NCI-H748 treated with DMSO at 0.1 percent for 48 hours (cell line): Measurements from ENCODE around the gene SLC24A3.

Source experiments
- DNase-seq: peaks from one replicate; lab custom pipeline; 2025; lab: John Stamatoyannopoulos, UW

The SLC24A3 gene

DNA sequence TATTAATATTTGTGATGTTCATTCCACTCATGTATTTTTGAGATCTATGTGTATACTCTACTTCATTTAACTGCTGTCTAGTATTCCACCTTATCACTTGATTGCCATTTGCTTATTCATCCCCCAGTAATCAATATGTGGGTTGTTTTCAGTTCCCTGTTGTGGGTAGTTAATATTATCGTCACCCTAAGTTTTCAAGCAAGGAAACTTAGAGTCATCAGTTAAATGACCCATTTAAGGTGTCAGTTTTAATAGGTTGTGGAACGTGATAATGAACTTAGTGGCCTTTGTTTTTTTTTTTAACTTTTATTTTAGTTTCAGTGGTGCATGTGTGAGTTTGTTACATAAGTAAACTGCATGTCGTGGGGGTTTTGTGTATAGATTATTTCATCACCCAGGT is 90.3 kb downstream of the SLC24A3 start:
- DNase-seq = no peak

DNA sequence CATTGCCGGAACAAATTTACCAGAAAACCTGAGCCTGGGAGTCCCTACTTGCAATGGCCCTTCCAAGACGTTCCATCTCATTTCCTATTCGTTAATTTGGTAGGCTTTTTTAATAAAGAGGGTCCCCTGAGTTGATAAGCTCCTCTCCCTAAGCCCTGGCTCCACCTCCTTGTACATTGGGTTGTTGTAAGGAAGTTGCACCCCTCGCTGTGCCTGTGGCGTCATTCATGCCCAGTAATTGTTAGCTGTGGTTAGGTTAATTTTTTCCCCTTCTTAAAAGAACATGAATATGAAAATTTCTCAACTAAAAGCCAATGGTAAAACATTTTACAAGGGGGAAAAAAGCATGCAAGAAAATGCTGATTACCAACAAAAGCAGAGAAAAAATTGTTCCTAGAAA is 91.9 kb downstream of the SLC24A3 start:
- DNase-seq = no peak

DNA sequence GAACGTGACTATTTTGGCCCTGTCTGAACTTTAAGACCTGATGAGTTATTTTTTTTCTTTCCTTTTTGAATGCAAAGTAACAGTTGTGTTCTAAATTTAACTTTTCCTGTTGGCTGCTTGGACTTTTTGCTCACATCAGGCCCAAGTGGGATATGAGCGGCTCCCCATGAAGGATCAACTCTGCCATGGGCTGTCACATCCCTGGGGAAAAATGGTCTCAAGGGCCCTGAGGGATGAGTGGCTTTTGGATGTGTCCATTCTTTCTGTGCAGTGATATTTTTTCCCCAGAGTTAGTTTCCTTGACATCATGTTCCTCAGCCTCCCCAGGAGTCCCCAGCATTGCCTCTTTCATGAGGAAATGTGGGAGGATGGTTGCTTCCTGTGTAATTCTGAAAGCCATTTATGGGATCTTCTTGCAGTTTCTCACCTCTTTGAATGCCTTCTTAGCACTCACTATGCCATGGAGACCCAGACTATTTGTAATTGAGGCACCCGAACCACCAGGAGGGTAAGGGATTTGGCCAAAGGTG is 92.5 kb downstream of the SLC24A3 start:
- DNase-seq = no peak

DNA sequence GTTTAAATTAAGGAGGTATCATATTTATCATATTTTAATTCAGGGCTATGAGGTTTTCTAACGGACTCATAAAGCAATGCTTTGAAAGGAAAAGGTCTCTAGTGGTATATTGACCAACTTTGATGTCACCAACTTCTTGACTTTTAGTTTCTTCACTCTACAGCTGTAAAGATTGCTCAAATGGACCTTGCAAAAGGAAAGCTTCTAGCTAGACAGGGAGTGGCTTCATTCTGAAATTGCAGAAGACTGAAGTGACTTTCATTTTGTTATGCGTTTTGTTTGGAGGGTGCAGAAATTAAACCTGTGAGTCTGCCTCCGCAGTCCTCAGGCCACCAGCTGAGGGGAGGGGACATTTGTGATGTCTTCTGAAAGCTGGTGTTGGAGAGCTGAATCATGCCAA is 95.7 kb downstream of the SLC24A3 start:
- DNase-seq = no peak

DNA sequence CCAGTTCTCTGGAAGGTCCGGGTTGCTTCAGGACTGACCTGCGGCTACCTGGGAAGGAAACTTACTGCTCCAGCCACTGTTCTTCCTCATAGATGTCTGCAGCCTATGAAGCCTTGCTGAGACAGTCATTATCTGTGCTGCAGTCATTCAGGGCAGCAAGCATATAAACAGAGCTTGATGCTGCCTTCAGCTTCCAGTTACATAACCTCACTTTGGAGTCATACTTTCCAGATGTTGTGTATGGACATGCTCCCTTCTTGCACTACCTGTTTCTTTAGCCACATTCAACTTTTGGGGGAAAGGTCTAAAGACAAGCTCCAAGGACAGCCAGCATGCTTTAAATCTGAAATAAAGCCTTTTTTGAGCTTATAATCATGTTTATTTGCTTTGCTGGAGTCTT is 98.1 kb downstream of the SLC24A3 start:
- DNase-seq = no peak

DNA sequence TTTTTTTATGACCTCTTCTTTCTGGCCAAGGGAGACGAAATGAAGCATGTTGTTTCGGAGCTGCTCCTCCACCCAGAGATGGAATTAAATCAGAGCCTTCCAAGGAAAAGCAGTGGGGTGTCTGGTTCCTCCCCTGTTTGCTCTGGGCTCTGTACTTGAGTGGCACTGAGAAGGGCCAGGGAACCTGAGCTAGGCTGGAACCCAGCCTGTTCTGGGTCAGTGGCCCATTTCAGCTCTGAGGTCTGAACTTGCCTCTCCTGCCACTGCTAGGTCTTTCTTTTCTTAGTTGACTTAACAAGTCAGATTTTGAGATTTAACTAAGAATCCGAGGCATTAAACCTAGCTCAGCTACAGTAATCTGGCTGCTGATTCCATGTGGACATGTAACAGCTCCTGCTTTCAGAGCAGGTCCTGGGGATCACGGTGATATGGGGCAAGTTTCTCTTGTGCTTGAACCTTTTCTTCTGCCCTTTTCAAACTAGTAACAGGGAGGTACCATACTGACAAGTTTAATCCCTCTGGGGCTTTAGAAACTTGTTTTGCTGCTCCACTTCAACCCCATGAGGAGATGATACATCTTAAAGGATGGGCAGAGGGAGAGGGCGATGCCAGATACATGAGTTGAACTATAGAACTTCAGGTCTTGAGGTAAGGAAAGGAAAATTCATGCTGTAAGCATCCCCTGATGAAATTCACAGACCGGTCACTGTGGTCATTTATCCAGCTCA is 101.1 kb downstream of the SLC24A3 start:
- no peak for DNase-seq

DNA sequence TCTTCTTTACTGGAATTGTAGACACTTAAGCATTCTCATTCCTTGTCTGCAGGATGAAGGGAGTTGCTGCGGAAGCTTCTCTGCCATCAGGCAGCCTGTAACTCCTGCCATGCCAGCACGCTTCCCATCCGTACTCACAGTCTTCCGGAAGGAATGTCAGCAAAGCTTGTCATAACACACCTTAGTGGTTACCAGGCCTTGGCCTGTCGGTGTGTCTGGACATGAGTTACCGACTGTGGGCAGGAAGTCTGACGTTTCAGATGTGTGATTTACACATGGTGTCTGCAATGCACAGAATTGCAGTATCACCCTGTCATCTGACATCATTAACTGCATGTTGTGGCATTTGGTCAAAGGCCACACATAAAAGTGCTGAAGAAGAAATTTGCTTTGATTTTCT is 102.2 kb downstream of the SLC24A3 start:
- DNase-seq = no peak

DNA sequence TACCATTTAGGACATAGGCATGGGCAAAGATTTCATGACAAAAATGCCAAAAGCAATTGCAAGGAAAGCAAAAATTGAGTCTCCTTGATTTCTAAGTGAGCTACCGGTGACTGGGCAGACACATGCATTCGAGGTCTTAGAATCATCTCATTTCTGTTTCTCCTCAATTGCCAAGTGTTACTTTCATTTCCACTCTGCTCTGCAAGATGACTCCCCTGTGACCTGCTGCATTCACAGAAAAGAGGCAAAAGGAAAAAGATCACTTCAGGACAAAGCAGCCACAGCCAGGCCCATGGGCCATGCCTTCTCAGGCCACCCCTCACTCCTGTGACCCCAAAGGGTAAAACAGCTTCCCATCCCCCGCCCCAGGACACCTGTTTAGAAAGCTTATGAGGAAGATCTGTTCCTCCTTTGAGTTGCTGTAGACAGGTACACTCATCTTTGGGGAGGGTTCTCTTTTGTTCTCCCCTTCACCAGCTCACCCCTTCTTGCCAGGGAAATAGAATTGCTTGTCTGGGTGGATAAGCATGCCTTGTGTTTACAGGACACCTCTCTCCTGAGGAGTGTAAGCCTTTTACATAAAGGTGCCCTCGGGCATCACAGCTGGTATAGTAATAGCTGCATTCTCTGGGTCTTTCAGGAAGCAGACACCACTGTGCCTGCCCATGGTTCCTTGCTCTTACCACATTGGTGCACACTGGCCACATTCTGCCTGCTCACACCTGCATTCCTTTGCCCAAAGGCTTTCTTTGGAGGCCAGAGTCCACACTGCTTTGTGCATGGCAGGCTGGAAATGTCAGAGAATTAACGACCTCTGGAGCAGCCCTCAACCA is 105.0 kb downstream of the SLC24A3 start:
- no peak for DNase-seq

DNA sequence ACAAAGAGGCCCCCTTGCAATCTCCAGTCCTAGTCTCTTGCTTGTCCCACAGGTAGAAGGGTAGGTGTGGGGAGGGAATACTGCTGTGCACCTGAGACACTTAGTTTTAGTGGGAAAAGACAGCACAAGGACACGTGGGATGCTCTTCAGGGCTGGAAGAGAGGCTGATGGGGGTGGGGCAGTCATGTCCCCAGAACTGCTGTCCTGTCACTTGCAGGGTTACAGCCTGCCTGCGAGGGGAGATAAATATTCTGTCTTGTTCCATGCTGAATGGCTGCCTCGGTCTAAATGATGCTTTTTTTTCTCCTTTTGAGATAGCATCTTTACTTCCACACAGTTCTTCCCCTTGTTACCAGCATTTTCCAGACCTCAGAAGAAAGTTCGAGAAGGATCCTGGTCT is 106.2 kb downstream of the SLC24A3 start:
- DNase-seq = no peak

DNA sequence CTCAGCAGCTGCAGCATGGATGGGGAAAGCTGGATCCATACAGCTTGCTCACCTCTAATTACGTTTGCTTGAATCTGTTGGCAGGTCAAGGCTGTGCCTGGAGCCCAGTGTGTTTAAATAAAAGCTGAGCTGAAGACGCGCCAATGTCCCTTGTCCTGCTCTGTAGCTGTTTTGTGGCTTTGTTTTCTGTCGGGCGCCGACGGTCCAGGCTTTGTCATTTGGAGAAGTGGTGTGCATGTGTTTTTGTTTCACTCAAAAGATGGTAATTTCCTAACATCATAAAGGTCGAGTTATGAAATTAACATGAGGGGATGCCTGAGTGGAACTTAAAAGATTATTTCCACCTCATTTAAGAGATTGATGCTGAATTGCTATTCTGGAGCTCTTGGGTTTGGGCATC is 107.6 kb downstream of the SLC24A3 start:
- no peak for DNase-seq

DNA sequence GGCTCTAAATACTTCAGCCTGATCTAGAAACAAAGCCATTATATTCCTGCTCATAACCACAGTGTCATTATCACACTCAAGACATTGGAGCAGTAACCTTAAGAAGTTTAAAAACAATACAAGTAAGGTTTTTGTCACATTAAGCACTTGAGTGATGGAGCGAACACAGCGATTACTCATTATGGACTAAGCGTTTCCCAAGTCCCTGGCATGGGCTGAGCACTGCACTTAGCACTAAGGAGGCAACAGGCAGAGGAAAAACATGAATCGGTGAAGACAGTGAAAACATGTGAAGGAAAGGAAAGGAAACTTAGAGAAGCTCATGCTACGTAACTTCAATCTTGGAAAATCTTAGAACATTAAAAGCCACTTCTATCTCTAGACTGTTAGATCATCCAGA is 108.7 kb downstream of the SLC24A3 start:
- no peak for DNase-seq

DNA sequence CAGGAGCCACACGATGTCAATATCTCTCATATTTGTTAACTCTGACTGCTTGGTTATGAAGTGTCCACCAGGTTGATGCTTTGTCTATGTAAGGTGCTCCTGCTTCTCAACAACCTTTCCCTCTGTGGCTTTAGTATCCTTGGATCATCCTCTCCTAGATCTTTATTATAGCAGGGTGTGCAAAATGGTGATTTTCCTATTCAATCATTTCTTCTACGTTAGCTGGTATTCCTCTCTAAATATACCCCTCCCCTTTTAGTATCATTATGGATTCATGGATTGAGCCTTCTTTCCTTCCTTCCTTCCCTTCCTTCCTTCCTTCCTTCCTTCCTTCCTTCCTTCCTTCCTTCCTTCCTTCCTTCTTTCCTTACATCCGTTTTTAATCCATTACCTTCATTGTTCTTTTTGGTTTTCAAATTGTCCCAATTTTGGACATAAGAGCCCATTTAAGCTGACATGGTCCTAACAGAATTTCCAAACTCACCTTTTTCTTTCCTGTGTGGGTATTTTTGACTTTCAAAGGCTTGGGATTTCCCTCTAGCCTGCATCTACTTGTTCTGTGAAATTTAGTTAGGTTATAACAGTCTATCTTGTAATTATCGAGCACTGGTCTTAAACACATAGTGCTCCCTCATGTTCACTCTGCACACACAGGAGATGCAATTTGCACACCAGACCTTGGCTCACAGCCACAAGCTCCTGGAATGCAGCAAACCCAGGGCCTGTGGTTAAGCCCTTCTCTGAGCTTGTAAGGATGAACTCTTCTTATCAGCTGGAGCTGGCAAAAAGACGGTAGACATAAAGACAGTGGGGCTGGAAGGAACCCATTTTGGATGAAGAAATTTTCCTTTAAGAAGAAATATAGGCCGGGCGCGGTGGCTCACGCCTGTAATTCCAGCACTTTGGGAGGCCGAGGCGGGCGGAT is 109.9 kb downstream of the SLC24A3 start:
- DNase-seq = no peak

DNA sequence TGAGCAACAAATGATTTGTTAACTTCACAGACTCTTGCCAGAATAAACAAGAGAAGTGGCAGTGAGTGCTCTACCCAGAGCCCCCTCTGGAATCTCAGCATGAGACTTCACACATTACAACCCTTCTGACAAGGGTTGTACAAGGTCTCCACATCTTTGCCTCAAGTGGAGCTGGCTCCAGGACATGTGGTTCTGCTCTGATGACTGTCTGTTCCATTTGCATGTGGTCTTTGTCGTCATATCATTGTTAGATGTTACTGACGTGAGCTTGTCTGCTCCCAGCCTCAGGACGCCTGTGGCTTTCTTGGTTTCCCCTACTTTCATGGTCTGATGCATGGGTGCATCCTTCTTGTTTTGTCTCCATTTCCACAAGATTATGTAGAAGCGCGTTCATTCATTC is 115.0 kb downstream of the SLC24A3 start:
- no peak for DNase-seq

DNA sequence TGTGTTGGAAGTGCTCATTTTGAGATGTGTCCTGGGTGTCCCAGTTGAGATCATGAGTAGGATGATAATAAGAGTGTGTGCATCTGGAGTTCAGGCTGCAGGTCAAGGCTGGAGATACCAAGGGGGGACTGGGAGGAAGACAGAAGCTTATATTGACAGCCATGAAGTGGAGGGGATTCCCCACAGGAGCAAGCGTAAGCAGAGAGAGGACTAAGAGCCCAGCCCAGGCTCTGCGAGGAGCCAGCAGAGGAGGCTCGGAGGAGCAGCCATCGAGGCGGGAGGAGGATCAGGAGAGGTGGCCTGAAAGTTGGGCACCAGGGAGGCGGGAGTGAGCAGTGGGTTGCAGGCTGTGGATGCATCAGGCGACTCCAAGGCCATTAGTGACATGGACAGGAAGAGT is 116.2 kb downstream of the SLC24A3 start:
- DNase-seq = no peak

DNA sequence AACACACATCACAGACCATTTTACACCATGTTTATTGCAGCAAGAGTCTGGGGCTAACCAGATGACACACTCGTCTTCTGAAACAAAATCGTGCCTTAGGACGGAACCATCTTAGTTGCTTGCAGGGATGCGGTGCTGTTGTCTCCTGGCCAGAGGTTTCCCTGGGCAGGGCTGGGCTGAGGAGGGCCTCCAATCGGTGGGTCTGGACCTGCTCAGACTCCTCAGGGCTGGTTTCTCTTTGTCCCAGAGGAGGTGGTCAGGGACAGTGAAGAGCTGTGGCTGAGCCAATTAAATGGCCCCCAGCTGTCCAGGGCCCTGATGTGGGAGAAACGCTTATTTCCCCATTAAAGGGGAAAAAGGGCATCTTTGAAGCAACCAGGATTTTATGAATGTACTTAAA is 117.6 kb downstream of the SLC24A3 start:
- no peak for DNase-seq

DNA sequence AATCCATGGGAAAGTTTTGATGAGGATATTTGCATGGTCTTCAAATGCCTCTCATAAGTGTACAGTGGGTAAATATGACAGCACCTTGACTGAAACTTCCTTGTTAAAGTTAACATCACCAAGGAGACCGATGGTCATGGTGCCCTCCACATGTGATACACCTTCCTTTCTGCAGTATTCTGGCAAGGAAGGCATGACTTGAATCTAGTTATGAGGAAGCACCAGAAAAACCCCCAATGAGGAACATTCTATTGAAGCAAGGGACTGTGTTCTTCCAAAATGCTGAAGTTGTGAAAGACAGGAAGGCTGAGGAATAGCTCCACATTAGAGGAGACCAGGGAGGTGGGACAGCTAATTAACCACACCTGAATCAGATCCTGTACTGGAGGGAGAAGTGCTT is 118.3 kb downstream of the SLC24A3 start:
- no peak for DNase-seq

DNA sequence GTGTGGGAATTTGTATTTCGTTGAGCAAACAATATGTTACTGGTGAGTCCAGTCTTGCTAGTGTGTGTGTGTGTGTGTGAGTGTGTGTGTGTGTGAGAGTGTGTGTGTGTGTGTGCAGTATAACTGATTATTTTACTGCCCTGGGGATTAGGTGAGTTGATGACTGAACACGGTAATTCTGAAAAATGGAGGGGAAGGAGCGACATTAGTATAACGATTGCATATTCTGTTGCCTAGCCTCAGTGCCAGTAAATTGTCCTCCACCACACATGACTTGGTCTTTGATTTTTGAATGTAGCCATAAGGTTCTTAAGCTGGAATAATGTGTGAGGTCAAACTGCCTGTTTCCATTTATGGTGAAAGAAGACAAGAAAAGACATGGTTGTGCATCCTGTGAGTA is 121.1 kb downstream of the SLC24A3 start:
- DNase-seq = no peak

DNA sequence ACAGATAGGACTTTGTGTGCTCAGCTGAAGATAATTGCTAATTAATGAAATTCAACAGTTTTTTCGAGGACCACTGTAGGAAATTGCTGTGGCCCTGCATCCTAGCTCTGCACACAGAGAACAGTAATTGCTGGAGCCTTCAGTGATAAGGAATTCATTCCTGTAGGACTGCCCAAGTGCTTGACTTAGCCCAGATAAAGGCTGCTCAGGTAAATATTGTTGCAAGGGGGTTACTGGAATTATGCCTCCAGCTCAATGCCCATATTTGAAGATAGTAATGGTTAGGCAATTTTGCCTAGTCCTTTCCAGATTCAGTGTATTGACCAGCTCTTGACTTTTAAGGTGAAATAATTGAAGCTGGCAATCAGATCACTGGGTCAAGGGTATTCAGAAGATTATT is 122.9 kb downstream of the SLC24A3 start:
- DNase-seq = no peak

DNA sequence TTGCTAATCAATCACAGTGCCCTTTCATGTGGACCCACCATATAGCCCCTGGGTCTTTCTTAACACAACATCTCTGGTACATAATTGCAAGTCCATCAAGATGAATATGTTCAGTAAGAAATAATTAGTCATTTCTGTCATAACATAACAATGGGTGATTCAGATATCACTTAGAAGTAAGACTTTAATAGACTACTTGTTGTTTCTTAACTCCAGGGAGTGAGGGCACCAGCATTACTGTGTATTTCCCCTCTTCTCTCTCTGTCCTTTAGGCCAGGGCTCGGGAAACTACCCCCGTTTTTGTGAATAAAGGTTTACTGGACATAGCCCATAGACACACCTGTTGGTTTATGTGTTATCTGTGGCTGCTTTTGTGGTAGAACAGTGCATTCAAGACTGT is 123.5 kb downstream of the SLC24A3 start:
- no peak for DNase-seq

DNA sequence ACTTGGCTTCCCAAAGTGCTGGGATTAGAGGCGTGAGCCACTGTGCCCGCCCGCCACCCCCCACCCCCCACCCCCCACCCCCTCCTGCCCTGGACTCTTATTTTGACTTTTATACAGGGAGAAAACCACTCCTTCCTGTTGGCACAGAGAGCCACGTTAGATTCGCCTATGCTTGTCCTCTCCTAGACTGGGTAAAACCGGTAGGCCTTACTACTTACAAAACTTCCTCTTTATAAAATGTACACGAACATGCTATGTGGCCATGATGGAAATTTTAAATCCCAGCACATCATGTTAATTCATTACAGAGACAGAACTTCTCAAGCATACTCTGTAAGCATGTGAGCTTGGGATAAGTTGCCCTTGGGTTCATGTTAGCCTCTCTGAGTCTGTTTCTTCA is 124.2 kb downstream of the SLC24A3 start:
- no peak for DNase-seq

DNA sequence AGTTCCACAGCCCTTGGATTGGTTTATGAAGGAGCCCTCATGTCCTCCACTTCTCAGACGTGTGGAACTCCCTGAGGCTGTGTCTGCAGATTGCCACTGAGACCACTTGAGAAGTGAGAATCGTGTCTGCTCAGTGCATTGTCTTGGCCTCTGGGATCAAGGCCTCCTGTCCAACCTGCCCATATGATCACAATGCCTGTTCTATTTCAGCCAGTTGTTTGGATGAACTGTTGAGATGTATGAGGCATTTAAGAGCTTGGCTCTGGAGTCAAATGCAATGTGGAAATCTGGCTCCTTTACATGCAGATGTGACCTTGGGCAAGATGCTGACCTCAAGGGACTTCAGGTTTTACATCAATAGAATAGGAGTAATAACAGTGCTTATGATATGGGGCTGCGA is 125.9 kb downstream of the SLC24A3 start:
- no peak for DNase-seq

DNA sequence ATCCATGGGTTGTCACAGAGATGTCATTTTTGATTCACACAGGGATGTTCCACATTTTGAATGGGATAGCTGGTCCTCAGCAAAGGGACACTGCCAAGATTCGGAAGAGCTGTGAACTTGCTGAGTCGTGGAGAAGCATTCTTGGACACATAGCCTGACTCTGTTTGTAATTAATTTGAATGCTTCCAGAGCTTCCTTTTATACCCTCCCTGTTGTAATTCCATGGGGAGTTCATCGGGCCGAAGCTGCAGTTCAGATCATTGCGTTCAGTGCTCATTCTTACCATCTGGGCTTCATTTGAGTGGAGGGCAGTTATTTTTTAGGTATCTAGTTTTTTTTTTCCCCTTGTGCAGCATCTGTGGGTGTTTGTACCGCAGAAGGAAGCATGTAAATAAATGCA is 126.5 kb downstream of the SLC24A3 start:
- DNase-seq = no peak
